Heart left ventricle (tissue), 16 donors: ENCODE measurements around the gene MTG1. TPM values are rescaled to one million over a fixed set of nuclear protein-coding genes. Genes with fewer than 3 reads are reported as not detected.

Source experiments
- ATAC-seq, 4 donors: fragments of 200-7000 bp; cut with Tn5 transposase; one replicate each; pipeline ENCODE4 v1.9.1; 2020 to 2022; ENCODE audit warnings: moderate library complexity in 4 of 4, mild to moderate bottlenecking in 3 of 4, moderate number of reproducible peaks in 1 of 4
- DNase-seq, 5 donors: peaks; one replicate each; pipeline ENCODE4 v3.0.0-alpha.2; 2020
- H3K27ac ChIP-seq, 12 donors: fragments of 200-600 bp; sonication (generic) in 4 of 12; one replicate each; pipeline versions ENCODE4 v1.5.0 to v1.8.0; 2016 to 2022; ENCODE audit warnings: mild to moderate bottlenecking in 2 of 12
- H3K27me3 ChIP-seq, 9 donors: fragments of 200-600 bp; sonication (generic) in 2 of 9; one replicate each; pipeline versions ENCODE4 v1.5.1 to v1.8.0; 2016 to 2022; ENCODE audit warnings: mild to moderate bottlenecking in 3 of 9
- H3K36me3 ChIP-seq, 9 donors: fragments of 200-600 bp; sonication (generic) in 2 of 9; one replicate each; pipeline versions ENCODE4 v1.5.0 to v1.8.0; 2018 to 2022; ENCODE audit warnings: mild to moderate bottlenecking in 2 of 9
- H3K4me1 ChIP-seq, 12 donors: fragments of 200-600 bp; sonication (generic) in 4 of 12; one replicate each; pipeline versions ENCODE4 v1.5.0 to v1.8.0; 2016 to 2022; ENCODE audit warnings: mild to moderate bottlenecking in 3 of 12
- H3K4me3 ChIP-seq, 12 donors: fragments of 200-600 bp; sonication (generic) in 4 of 12; one replicate each; pipeline versions ENCODE4 v1.5.0 to v1.8.0; 2017 to 2022; ENCODE audit warnings: mild to moderate bottlenecking in 9 of 12, moderate library complexity in 4 of 12
- H3K9me3 ChIP-seq, 12 donors: fragments of 200-600 bp; sonication (generic) in 4 of 12; one replicate each; pipeline versions ENCODE4 v1.5.0 to v1.8.0; 2016 to 2022; ENCODE audit warnings: mild to moderate bottlenecking in 1 of 12
- CTCF ChIP-seq, 12 donors: fragments of 200-600 bp; sonication (generic) in 4 of 12; IDR thresholded peaks; one replicate each; pipeline versions ENCODE4 v1.5.0 to v1.8.0; 2018 to 2022; ENCODE audit warnings: antibody characterized with exemption in 12 of 12, mild to moderate bottlenecking in 5 of 12
- POLR2A ChIP-seq, 2 donors: fragments of 450-650 bp; IDR thresholded peaks; one replicate each; pipeline ENCODE4 v1.6.1; 2017; ENCODE audit warnings: antibody characterized with exemption in 2 of 2, mild to moderate bottlenecking in 2 of 2, moderate library complexity in 2 of 2
- WGBS, 4 donors: extraction: QIAGEN DNeasy Blood & Tissue Kit in 2 of 4; methylation state at CpG; one replicate each; pipeline versions ENCODE4 v1.1.5 to v1.1.7; 2013 to 2018; 5-methylcytosine and 5-hydroxymethylcytosine counted together
- intact Hi-C, 10 donors: fragments of 100-400 bp; cut with DNase I; formaldehyde crosslinking; loops; one replicate each; pipeline versions ENCODE4 v1.11.1 to v1.14.2; 2022
- polyA plus RNA-seq, 2 donors: library from polyadenylated mRNA; stranded (reverse); fragments of 200-250 nt; gene quantifications; one replicate each; pipeline ENCODE4 v1.2.3, GENCODE V29; 2013
- total RNA-seq, 9 donors: library from RNA; depleted of rRNA in 2 of 9; stranded (reverse); fragments of >200 nt in 2 of 9; fragmentation: NEBNext Ultra II Directional in 3 of 9; extraction: Animal tissue kit (Norgen Biotek cat#: 25700) in 3 of 9; gene quantifications; one replicate each; pipeline versions ENCODE4 v1.1.0 to v1.2.4, GENCODE V29; 2016 to 2023
- donor health status: ischemic (EF 13 %, LVEDD 7.1; RV severe dilation, severe dysfunction).
- donor health status: healthy with polysubstance abuse.
- donor health status: DM: no; HTN: yes; CAD: no.
- donor health status: DM: no; HTN: no; CAD: no.
- donor health status: ischemic (EF 25% LVEDD 6.9; RV normal size, moderate dysfunction).
- donor health status: ischemic (EF 25% LVEDD 5.7; RV mildly dilated, moderate dysfunction).
- donor health status: healthy.
- donor health status: DM: yes; HTN: yes; CAD: no.
- donor health status: ischemic (EF 35%, LVEDD 5.7; RV mildly dilated, moderate dysfunction).
- donor health status: nonischemic (EF 11% LVEDD 7.7; RV severe dilation, severe dysfunction).
- donor health status: DM: yes; HTN: yes; CAD: no.
- donor health status: PGD.
- donor health status: ischemic (EF 29% LVEDD 5.4; RV normal size, mild dysfunction).
- donor health status: nonischemic (EF 23%, LVEDD 6.1; RV moderate dilation, normal function).

Gene MTG1
- total and polyA plus RNA-seq, 11 donors: 11.6 to 34.2 (median 22.6) TPM

- H3K27me3 ChIP-seq: no peaks in the 10 kb centered on the region
- no peak overlapping the region for H3K27ac ChIP-seq
- TF ChIP-seq POLR2A (IDR thresholded peaks at IDR 0.05) (no peak), CTCF (IDR thresholded peaks at IDR 0.05) (no peak)
- peaks cover 5 to 85% (median 71%) of the 10 kb centered on the region in 9 donors for H3K36me3 ChIP-seq
- WGBS, 4 donors: 93 to 95% (median 94%) methylated on average over 6 to 7 of the region's 7 CpGs
- ATAC-seq (no peak), DNase-seq (no peak)
- no peaks in the 10 kb centered on the region for H3K9me3 ChIP-seq
- H3K4me3 ChIP-seq: no peak overlapping the region
- intact Hi-C loops: no loop called here
- peaks cover 0 to 11% (median 6%) of the 10 kb centered on the region in 12 donors for H3K4me1 ChIP-seq
These were observed 25.8 kb upstream of the MTG1 start for GRCh38 chr10:133368153-133368552.

GRCh38 chr10:133370030-133370786, 23.7 kb upstream of the MTG1 start:
- 90 to 94% (median 93%) methylated on average over 18 to 24 of the region's 24 CpGs for WGBS, 4 donors
- DNase-seq (no peak), ATAC-seq (no peak)
- Histone ChIP-seq H3K27ac (no peak overlapping the region), H3K27me3 (no peaks in the 10 kb centered on the region), H3K9me3 (no peaks in the 10 kb centered on the region), H3K4me1 (peaks cover 0 to 18% (median 12%) of the 10 kb centered on the region in 12 donors), H3K4me3 (no peak overlapping the region), H3K36me3 (peaks cover 2 to 64% (median 53%) of the 10 kb centered on the region in 9 donors)
- intact Hi-C loops: no loop called here
- TF ChIP-seq CTCF (IDR thresholded peaks at IDR 0.05) (no peak), POLR2A (IDR thresholded peaks at IDR 0.05) (no peak)

GRCh38 chr10:133372507-133372906, 21.4 kb upstream of the MTG1 start:
- intact Hi-C loops: no loop called here
- H3K27ac ChIP-seq: peak overlapping the region in 1 of 12 donors; percentile 87
- peak in 2 of 5 donors; percentile 43 to 69 for DNase-seq

More at GRCh38 chr10:133372507-133372906, 21.4 kb upstream of the MTG1 start:
- TF ChIP-seq POLR2A (IDR thresholded peaks at IDR 0.05) (no peak), CTCF (IDR thresholded peaks at IDR 0.05) (no peak)
- 22 to 42% (median 39%) methylated on average over 7 to 20 of the region's 20 CpGs for WGBS, 4 donors
- peak in 1 of 4 donors; percentile 2 for ATAC-seq
- peaks cover 0 to 43% (median 31%) of the 10 kb centered on the region in 9 donors for H3K36me3 ChIP-seq
- no peaks in the 10 kb centered on the region for H3K27me3 ChIP-seq
- peak overlapping the region in 11 of 12 donors; percentile 10 to 93 (median 79) for H3K4me3 ChIP-seq
- no peaks in the 10 kb centered on the region for H3K9me3 ChIP-seq
- peaks cover 0 to 19% (median 12%) of the 10 kb centered on the region in 12 donors for H3K4me1 ChIP-seq
